HepG2 (cell line): ENCODE results near the gene RECQL5. TPM values are rescaled to one million over a fixed set of nuclear protein-coding genes. Genes with fewer than 3 reads are reported as not detected.
A peak's percentile ranks its signal among the peaks of the same experiment; 100 is the strongest.

Experiments
- ATF6 ChIP-seq: sonication (generic); formaldehyde crosslinking; conservative IDR thresholded peaks from 2 replicates; pipeline ENCODE4 v1.4.0; 2020; ENCODE audit warnings: missing genetic modification reagents
- ETV6 ChIP-seq: sonication (generic); formaldehyde crosslinking; conservative IDR thresholded peaks from 2 replicates; pipeline ENCODE4 v1.4.0; 2020; ENCODE audit warnings: missing genetic modification reagents
- FOXP1 ChIP-seq, 2 experiments: fragments of 450-650 bp in 1 of 2; IDR thresholded peaks; 2 replicates each; pipeline ENCODE4 v1.6.1; 2017 to 2018; ENCODE audit warnings: antibody characterized with exemption in 1 of 2
- IRF2 ChIP-seq: IDR thresholded peaks from 2 replicates; pipeline ENCODE4 v1.6.1; 2018; ENCODE audit warnings: missing genetic modification reagents, missing compliant biosample characterization
- KLF12 ChIP-seq: sonication (generic); formaldehyde crosslinking; IDR thresholded peaks from 2 replicates; pipeline ENCODE4 v1.4.0; 2020; ENCODE audit warnings: missing genetic modification reagents, borderline replicate concordance
- PLRG1 ChIP-seq: fragments of 450-650 bp; conservative IDR thresholded peaks from 2 replicates; pipeline ENCODE4 v1.6.1; 2016
- POLR2AphosphoS5 ChIP-seq: IDR thresholded peaks from 2 replicates; pipeline ENCODE4 v1.6.1; 2012; ENCODE audit warnings: low read depth, low read length
- TRAFD1 ChIP-seq: sonication (generic); formaldehyde crosslinking; IDR thresholded peaks from 2 replicates; pipeline ENCODE4 v1.5.1; 2020; ENCODE audit warnings: missing genetic modification reagents, mild to moderate bottlenecking, borderline replicate concordance
- ZBTB44 ChIP-seq: sonication (generic); formaldehyde crosslinking; IDR thresholded peaks from 2 replicates; pipeline ENCODE4 v1.4.0; 2020; ENCODE audit warnings: missing genetic modification reagents
- ZBTB7B ChIP-seq: sonication (generic); formaldehyde crosslinking; IDR thresholded peaks from 2 replicates; pipeline ENCODE4 v1.4.0; 2020; ENCODE audit warnings: missing genetic modification reagents
- ZKSCAN5 ChIP-seq: sonication (generic); formaldehyde crosslinking; IDR thresholded peaks from 2 replicates; pipeline ENCODE4 v1.5.1; 2020; ENCODE audit warnings: mild to moderate bottlenecking, missing genetic modification reagents
- ZMYM4 ChIP-seq: sonication (generic); formaldehyde crosslinking; IDR thresholded peaks from 2 replicates; pipeline ENCODE4 v1.8.1; 2023; ENCODE audit warnings: mild to moderate bottlenecking, missing genetic modification reagents
- ZNF329 ChIP-seq: sonication (generic); formaldehyde crosslinking; IDR thresholded peaks from 2 replicates; pipeline ENCODE4 v1.9.0; 2021; ENCODE audit warnings: low read depth, mild to moderate bottlenecking, missing genetic modification reagents
- ZNF530 ChIP-seq: sonication (generic); formaldehyde crosslinking; IDR thresholded peaks from 2 replicates; pipeline ENCODE4 v1.5.0; 2020; ENCODE audit warnings: low read depth, mild to moderate bottlenecking, missing genetic modification reagents
- ZNF614 ChIP-seq: IDR thresholded peaks from 2 replicates; pipeline ENCODE4 v1.6.1; 2018; ENCODE audit warnings: missing biosample characterization, missing genetic modification reagents, inconsistent platforms, borderline replicate concordance
- polyA plus RNA-seq, 8 experiments: library from polyadenylated mRNA; depleted of rRNA in 3 of 8; stranded (reverse) in 7 of 8; unstranded in 1 of 8; fragments of >200 nt; fragmentation: Illumina TruSeq in 4 of 8; extraction: Trizol in 4 of 8; gene quantifications; 2 replicates each; pipeline versions ENCODE4 v1.2.1 to v1.2.3, GENCODE V29; 2011 to 2016; ENCODE audit warnings: low read depth in 4 of 8, missing spikeins in 1 of 8, mixed read lengths in 1 of 8; ENCODE audit not compliant: insufficient read depth in 1 of 8
- total RNA-seq, 5 experiments: library from RNA; depleted of rRNA; stranded (reverse); fragments of >200 nt; fragmentation: Illumina TruSeq; extraction: Trizol; gene quantifications; 2 replicates each; pipeline ENCODE4 v1.2.3, GENCODE V29; 2016; ENCODE audit warnings: low read depth in 1 of 5
- TF ChIP-seq, protein P1 (sequence below): IDR thresholded peaks from 2 replicates; pipeline ENCODE4 v1.6.1; 2016
- TF ChIP-seq, protein P2 (sequence below): sonication (generic); formaldehyde crosslinking; IDR thresholded peaks from 2 replicates; pipeline ENCODE4 v1.4.0; 2020; ENCODE audit warnings: missing genetic modification reagents
- TF ChIP-seq, protein P3 (sequence below): sonication (generic); formaldehyde crosslinking; IDR thresholded peaks from 2 replicates; pipeline ENCODE4 v1.4.0; 2020; ENCODE audit warnings: mild to moderate bottlenecking, missing genetic modification reagents, borderline replicate concordance

RECQL5 gene
- total and polyA plus RNA-seq, 2 of the 13 experiments (the other 11 are each of a cell fraction or from before 2014, with no cell fraction given) = 27.7 to 32.0 TPM

GRCh38 chr17:75645889-75646637 is 20.9 kb downstream of the RECQL5 start (continued):
- no peak for TF ChIP-seq PLRG1
- TF ChIP-seq ZBTB44 (CRISPR knock-in tag) = 0 out of 2 replicates have a peak, but pooled peaks have one; percentile 62
- TF ChIP-seq ATF6 = 0 out of 2 replicates have a peak, but pooled peaks have one; percentile 39
- 0 out of 2 replicates have a peak, but pooled peaks have one; percentile 23 for TF ChIP-seq ZNF329 (CRISPR knock-in tag)
- peak; percentile 82 for TF ChIP-seq POLR2AphosphoS5
- no peak for TF ChIP-seq ZNF530 (CRISPR knock-in tag)
- TF ChIP-seq ZKSCAN5 (CRISPR knock-in tag) = 0 out of 2 replicates have a peak, but pooled peaks have one; percentile 54
- TF ChIP-seq TRAFD1 (CRISPR knock-in tag) = 0 out of 2 replicates have a peak, but pooled peaks have one; percentile 72
- 0 out of 2 replicates have a peak, but pooled peaks have one; percentile 63 for TF ChIP-seq IRF2
- TF ChIP-seq ZMYM4 = no peak; the same call in 1 of the 2 replicates
- TF ChIP-seq, protein P1, sequence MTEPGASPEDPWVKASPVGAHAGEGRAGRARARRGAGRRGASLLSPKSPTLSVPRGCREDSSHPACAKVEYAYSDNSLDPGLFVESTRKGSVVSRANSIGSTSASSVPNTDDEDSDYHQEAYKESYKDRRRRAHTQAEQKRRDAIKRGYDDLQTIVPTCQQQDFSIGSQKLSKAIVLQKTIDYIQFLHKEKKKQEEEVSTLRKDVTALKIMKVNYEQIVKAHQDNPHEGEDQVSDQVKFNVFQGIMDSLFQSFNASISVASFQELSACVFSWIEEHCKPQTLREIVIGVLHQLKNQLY = no peak
- TF ChIP-seq KLF12 (CRISPR knock-in tag) = 0 out of 2 replicates have a peak, but pooled peaks have one; percentile 53
- TF ChIP-seq, protein P2, sequence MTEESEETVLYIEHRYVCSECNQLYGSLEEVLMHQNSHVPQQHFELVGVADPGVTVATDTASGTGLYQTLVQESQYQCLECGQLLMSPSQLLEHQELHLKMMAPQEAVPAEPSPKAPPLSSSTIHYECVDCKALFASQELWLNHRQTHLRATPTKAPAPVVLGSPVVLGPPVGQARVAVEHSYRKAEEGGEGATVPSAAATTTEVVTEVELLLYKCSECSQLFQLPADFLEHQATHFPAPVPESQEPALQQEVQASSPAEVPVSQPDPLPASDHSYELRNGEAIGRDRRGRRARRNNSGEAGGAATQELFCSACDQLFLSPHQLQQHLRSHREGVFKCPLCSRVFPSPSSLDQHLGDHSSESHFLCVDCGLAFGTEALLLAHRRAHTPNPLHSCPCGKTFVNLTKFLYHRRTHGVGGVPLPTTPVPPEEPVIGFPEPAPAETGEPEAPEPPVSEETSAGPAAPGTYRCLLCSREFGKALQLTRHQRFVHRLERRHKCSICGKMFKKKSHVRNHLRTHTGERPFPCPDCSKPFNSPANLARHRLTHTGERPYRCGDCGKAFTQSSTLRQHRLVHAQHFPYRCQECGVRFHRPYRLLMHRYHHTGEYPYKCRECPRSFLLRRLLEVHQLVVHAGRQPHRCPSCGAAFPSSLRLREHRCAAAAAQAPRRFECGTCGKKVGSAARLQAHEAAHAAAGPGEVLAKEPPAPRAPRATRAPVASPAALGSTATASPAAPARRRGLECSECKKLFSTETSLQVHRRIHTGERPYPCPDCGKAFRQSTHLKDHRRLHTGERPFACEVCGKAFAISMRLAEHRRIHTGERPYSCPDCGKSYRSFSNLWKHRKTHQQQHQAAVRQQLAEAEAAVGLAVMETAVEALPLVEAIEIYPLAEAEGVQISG (CRISPR knock-in tag) = peak; percentile 71
- TF ChIP-seq ETV6 = no peak
- no peak for TF ChIP-seq FOXP1 (IDR thresholded peaks at IDR 0.05)
- 0 out of 2 replicates have a peak, but pooled peaks have one; percentile 24 for TF ChIP-seq FOXP1 (CRISPR knock-in tag; IDR thresholded peaks at IDR 0.05)
- peak; percentile 64; the same call in 1 of the 2 replicates for TF ChIP-seq ZBTB7B (CRISPR knock-in tag)
- TF ChIP-seq, protein P3, sequence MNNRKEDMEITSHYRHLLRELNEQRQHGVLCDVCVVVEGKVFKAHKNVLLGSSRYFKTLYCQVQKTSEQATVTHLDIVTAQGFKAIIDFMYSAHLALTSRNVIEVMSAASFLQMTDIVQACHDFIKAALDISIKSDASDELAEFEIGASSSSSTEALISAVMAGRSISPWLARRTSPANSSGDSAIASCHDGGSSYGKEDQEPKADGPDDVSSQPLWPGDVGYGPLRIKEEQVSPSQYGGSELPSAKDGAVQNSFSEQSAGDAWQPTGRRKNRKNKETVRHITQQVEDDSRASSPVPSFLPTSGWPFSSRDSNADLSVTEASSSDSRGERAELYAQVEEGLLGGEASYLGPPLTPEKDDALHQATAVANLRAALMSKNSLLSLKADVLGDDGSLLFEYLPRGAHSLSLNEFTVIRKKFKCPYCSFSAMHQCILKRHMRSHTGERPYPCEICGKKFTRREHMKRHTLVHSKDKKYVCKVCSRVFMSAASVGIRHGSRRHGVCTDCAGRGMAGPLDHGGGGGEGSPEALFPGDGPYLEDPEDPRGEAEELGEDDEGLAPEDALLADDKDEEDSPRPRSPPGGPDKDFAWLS (CRISPR knock-in tag) = no peak
- peak; percentile 84 for TF ChIP-seq ZNF614 (CRISPR knock-in tag)
